Loucy (cell line): ENCODE measurements around the gene ROBO2.

Experiments used
- H2AFZ ChIP-seq: fragments of 200-600 bp; sonication (generic); 2 replicates; pipeline ENCODE4 v1.6.0; 2016; ENCODE audit warnings: antibody characterized with exemption, mild to moderate bottlenecking, low read length, moderate library complexity
- H3F3A ChIP-seq: fragments of 200-600 bp; 2 replicates; pipeline ENCODE4 v1.6.0; 2016; ENCODE audit warnings: antibody characterized with exemption, low read depth, mild to moderate bottlenecking
- H3K27me3 ChIP-seq: fragments of 200-600 bp; sonication (generic); 2 replicates; pipeline ENCODE4 v1.6.1; 2014; ENCODE audit warnings: low read length, mild to moderate bottlenecking; ENCODE audit not compliant: insufficient read depth, poor library complexity, severe bottlenecking
- H3K36me3 ChIP-seq: fragments of 200-600 bp; sonication (generic); 2 replicates; pipeline ENCODE4 v1.6.1; 2016; ENCODE audit warnings: low read length; ENCODE audit not compliant: insufficient read depth
- H3K4me1 ChIP-seq: fragments of 200-600 bp; sonication (generic); 2 replicates; pipeline ENCODE4 v1.5.1; 2014; ENCODE audit warnings: low read length, mild to moderate bottlenecking; ENCODE audit not compliant: insufficient read depth, poor library complexity, severe bottlenecking
- H3K4me2 ChIP-seq: fragments of 200-600 bp; sonication (generic); 2 replicates; pipeline ENCODE4 v1.6.0; 2014; ENCODE audit warnings: antibody characterized with exemption, low read length, low read depth, mild to moderate bottlenecking; ENCODE audit not compliant: poor library complexity, severe bottlenecking
- H3K4me3 ChIP-seq: fragments of 200-600 bp; sonication (generic); 2 replicates; pipeline ENCODE4 v1.5.1; 2014; ENCODE audit warnings: low read length, mild to moderate bottlenecking, mixed read lengths; ENCODE audit not compliant: poor library complexity, severe bottlenecking
- H3K79me2 ChIP-seq: fragments of 200-600 bp; sonication (generic); 2 replicates; pipeline ENCODE4 v1.6.1; 2014; ENCODE audit warnings: low read length; ENCODE audit not compliant: insufficient read depth
- H3K9ac ChIP-seq: fragments of 200-600 bp; sonication (generic); 2 replicates; pipeline ENCODE4 v1.6.0; 2014; ENCODE audit warnings: mild to moderate bottlenecking, low read depth, low read length, moderate library complexity; ENCODE audit not compliant: poor library complexity, severe bottlenecking
- H3K9me2 ChIP-seq: fragments of 200-600 bp; sonication (generic); replicated peaks from 2 replicates; pipeline ENCODE4 v1.6.1; 2016; ENCODE audit warnings: low read depth, low read length, mixed read lengths
- H3K9me3 ChIP-seq: fragments of 200-600 bp; sonication (generic); 2 replicates; pipeline ENCODE4 v1.6.1; 2014; ENCODE audit warnings: mild to moderate bottlenecking, antibody characterized with exemption, low read length, low read depth; ENCODE audit not compliant: insufficient read depth
- H4K20me1 ChIP-seq: fragments of 200-600 bp; sonication (generic); 2 replicates; pipeline ENCODE4 v1.6.0; 2014; ENCODE audit warnings: antibody characterized with exemption, low read length, mild to moderate bottlenecking; ENCODE audit not compliant: insufficient read depth, poor library complexity, severe bottlenecking
- EZH2phosphoT487 ChIP-seq: fragments of 200-600 bp; IDR thresholded peaks from 2 replicates; pipeline ENCODE4 v1.6.1; 2018; ENCODE audit warnings: antibody characterized with exemption, mild to moderate bottlenecking, moderate library complexity, borderline replicate concordance
- TF ChIP-seq, protein P1 (sequence below): fragments of 200-600 bp; sonication (generic); conservative IDR thresholded peaks from 2 replicates; pipeline ENCODE4 v1.5.1; 2014; ENCODE audit warnings: mild to moderate bottlenecking, antibody characterized with exemption, low read length

The ROBO2 gene

GRCh38 chr3:77571971-77572715 is 532.2 kb downstream of the ROBO2 start:
- Histone ChIP-seq H3K4me3 (no peak overlapping the region), H4K20me1 (no peaks in the 10 kb centered on the region), H3F3A (no peaks in the 10 kb centered on the region), H3K9ac (no peak overlapping the region), H3K4me2 (no peak overlapping the region), H3K27me3 (no peaks in the 10 kb centered on the region), H3K9me2 (no peaks in the 10 kb centered on the region), H3K9me3 (no peaks in the 10 kb centered on the region), H3K4me1 (no peaks in the 10 kb centered on the region), H3K36me3 (no peaks in the 10 kb centered on the region), H2AFZ (no peak overlapping the region), H3K79me2 (no peaks in the 10 kb centered on the region)
- TF ChIP-seq EZH2phosphoT487 = no peak
- TF ChIP-seq, protein P1, sequence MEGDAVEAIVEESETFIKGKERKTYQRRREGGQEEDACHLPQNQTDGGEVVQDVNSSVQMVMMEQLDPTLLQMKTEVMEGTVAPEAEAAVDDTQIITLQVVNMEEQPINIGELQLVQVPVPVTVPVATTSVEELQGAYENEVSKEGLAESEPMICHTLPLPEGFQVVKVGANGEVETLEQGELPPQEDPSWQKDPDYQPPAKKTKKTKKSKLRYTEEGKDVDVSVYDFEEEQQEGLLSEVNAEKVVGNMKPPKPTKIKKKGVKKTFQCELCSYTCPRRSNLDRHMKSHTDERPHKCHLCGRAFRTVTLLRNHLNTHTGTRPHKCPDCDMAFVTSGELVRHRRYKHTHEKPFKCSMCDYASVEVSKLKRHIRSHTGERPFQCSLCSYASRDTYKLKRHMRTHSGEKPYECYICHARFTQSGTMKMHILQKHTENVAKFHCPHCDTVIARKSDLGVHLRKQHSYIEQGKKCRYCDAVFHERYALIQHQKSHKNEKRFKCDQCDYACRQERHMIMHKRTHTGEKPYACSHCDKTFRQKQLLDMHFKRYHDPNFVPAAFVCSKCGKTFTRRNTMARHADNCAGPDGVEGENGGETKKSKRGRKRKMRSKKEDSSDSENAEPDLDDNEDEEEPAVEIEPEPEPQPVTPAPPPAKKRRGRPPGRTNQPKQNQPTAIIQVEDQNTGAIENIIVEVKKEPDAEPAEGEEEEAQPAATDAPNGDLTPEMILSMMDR = no peak

- Histone ChIP-seq H3F3A (no peaks in the 10 kb centered on the region), H3K4me2 (no peak overlapping the region), H3K36me3 (no peaks in the 10 kb centered on the region), H3K27me3 (no peaks in the 10 kb centered on the region), H3K4me1 (no peaks in the 10 kb centered on the region), H3K9me2 (no peaks in the 10 kb centered on the region), H4K20me1 (no peaks in the 10 kb centered on the region), H3K79me2 (no peaks in the 10 kb centered on the region), H3K9ac (no peak overlapping the region), H2AFZ (no peak overlapping the region), H3K9me3 (no peaks in the 10 kb centered on the region), H3K4me3 (no peak overlapping the region)
- no peak for TF ChIP-seq EZH2phosphoT487
- TF ChIP-seq, protein P1 = no peak
Measured at GRCh38 chr3:77577264-77577663, 537.4 kb downstream of the ROBO2 start.

DNA sequence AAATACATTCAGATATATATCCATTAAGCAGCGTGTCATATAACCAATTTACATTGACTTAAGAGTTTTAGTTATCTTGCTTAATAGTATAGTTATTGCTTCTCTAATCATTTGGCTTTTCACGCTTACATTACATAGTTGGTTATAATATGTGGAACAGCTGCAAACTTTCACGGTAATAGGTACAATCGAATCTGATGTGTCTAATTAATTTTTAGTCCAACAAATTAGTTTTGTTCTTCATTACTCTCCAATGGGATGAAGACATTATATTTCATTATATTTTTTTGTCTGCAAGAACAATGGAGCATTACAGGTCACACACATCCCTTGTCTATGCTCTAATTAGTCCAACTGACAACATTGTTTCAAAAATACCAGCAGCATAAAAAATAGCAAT is 546.3 kb downstream of the ROBO2 start:
- no peaks in the 10 kb centered on the region for H3K4me1 ChIP-seq
- no peak overlapping the region for H3K4me3 ChIP-seq
- no peak overlapping the region for H2AFZ ChIP-seq
- no peaks in the 10 kb centered on the region for H3K79me2 ChIP-seq
- H3K27me3 ChIP-seq = no peaks in the 10 kb centered on the region
- no peaks in the 10 kb centered on the region for H3K36me3 ChIP-seq
- no peaks in the 10 kb centered on the region for H3K9me3 ChIP-seq
- no peak overlapping the region for H3K4me2 ChIP-seq
- H3K9ac ChIP-seq = no peak overlapping the region
- H4K20me1 ChIP-seq = no peaks in the 10 kb centered on the region
- TF ChIP-seq, protein P1 = no peak
- TF ChIP-seq EZH2phosphoT487 = no peak
- H3K9me2 ChIP-seq = 0 out of 2 replicates have a peak, but pooled peaks cover 3% of the 10 kb centered on the region
- no peaks in the 10 kb centered on the region for H3F3A ChIP-seq
